ENCODE data around the gene COG3. TPM values are rescaled to one million over a fixed set of nuclear protein-coding genes. Genes with fewer than 3 reads are reported as not detected.

The COG3 gene
- total RNA-seq, 1 experiment from 2014 or later = 23.3 TPM

DNA sequence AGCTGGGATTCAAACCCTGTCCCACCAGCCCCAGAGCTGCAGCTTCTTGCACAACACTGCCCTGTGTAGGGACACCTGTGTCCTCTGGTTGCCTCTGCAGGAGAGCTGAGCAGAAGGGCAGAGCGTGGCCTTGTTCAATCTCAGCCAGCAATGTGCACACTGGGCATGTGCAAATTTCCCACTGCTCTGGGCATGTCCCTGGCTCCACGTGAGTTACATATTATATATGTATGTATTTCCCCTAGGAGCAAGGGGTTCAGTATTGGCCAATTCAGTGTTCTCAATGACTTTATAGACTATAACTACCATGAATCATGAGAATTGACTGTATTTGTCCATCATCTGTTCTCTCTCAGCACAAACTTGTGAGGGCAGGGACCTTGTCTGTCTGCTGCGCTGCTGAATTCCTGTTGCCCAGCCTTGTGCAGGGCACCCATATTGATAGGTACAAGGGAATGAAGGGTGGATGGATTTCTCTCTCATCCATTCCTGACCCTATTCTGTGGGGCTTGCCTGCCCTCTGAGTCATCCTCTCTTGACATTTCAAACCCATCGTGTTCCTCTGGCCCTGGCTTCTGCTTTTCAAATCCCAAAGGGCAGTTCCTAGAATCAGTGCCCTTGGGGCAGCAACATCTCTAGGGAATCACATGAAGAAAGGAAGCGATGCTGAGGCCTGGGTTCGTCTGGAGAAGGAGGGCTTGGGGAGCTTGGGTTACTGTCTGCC lies 81.1 kb downstream of the COG3 start:
- Histone ChIP-seq H3K27ac (ENCODE audit: low read length) (no peak overlapping the region), H3K9me3 (ENCODE audit: low read length) (no peaks in the 10 kb centered on the region), H3K4me1 (ENCODE audit: low read length) (peaks cover 10% of the 10 kb centered on the region), H4K20me1 (ENCODE audit: insufficient read depth, low read depth, low read length) (0 out of 2 replicates have a peak, but pooled peaks cover 6% of the 10 kb centered on the region), H3K9me2 (replicated peaks; ENCODE audit: insufficient read depth, low read length) (no peaks in the 10 kb centered on the region), H2AFZ (ENCODE audit: low read length) (no peak overlapping the region), H3K4me3 (ENCODE audit: low read length) (no peak overlapping the region), H3K36me3 (ENCODE audit: insufficient read depth, low read length) (no peaks in the 10 kb centered on the region), H3K79me2 (ENCODE audit: low read length) (no peaks in the 10 kb centered on the region), H3K4me2 (ENCODE audit: low read depth, low read length, poor library complexity, severe bottlenecking) (no peak overlapping the region), H3K27me3 (ENCODE audit: low read length) (no peaks in the 10 kb centered on the region), H3K9ac (ENCODE audit: low read length) (no peak overlapping the region)
- peak; percentile 89 for DNase-seq

DNA sequence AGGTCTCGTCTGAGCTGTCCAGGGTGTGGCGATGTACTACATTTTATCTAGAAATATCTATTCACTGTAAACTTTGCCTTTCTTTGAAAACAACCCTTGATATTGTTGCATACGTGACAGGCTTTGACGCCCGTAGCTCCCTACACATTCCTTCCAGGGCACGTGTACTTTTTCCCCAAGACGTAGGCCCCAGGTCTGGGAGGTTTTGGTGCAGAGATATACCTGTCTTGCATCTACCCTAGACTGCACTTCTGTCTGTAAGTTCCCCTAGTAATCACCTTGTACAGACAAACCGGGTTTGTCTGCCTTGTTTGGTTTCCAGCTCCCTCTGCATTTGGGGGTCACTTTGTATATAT lies 81.6 kb downstream of the COG3 start:
- Histone ChIP-seq H2AFZ (ENCODE audit: low read length) (no peak overlapping the region), H3K9me3 (ENCODE audit: low read length) (no peaks in the 10 kb centered on the region), H3K27ac (ENCODE audit: low read length) (no peak overlapping the region), H3K36me3 (ENCODE audit: insufficient read depth, low read length) (no peaks in the 10 kb centered on the region), H4K20me1 (ENCODE audit: insufficient read depth, low read depth, low read length) (0 out of 2 replicates have a peak, but pooled peaks cover 6% of the 10 kb centered on the region), H3K9ac (ENCODE audit: low read length) (no peak overlapping the region), H3K4me2 (ENCODE audit: low read depth, low read length, poor library complexity, severe bottlenecking) (no peak overlapping the region), H3K9me2 (replicated peaks; ENCODE audit: insufficient read depth, low read length) (no peaks in the 10 kb centered on the region), H3K79me2 (ENCODE audit: low read length) (no peaks in the 10 kb centered on the region), H3K27me3 (ENCODE audit: low read length) (no peaks in the 10 kb centered on the region), H3K4me1 (ENCODE audit: low read length) (peaks cover 10% of the 10 kb centered on the region), H3K4me3 (ENCODE audit: low read length) (no peak overlapping the region)
- DNase-seq = no peak

- no peak overlapping the region for H3K9ac ChIP-seq (ENCODE audit: low read length)
- H3K79me2 ChIP-seq (ENCODE audit: low read length) = no peaks in the 10 kb centered on the region
Observed at GRCh38 chr13:45548281-45548680, 83.5 kb downstream of the COG3 start.

GRCh38 chr13:45554604-45555109 lies 89.9 kb downstream of the COG3 start:
- peak; percentile 26 for DNase-seq
- Histone ChIP-seq H3K27ac (ENCODE audit: low read length) (no peak overlapping the region), H3K79me2 (ENCODE audit: low read length) (no peaks in the 10 kb centered on the region), H2AFZ (ENCODE audit: low read length) (no peak overlapping the region), H3K9ac (ENCODE audit: low read length) (no peak overlapping the region), H3K4me3 (ENCODE audit: low read length) (no peak overlapping the region), H3K4me2 (ENCODE audit: low read depth, low read length, poor library complexity, severe bottlenecking) (no peak overlapping the region), H3K9me2 (replicated peaks; ENCODE audit: insufficient read depth, low read length) (no peaks in the 10 kb centered on the region), H3K36me3 (ENCODE audit: insufficient read depth, low read length) (no peaks in the 10 kb centered on the region), H4K20me1 (ENCODE audit: insufficient read depth, low read depth, low read length) (no peaks in the 10 kb centered on the region), H3K27me3 (ENCODE audit: low read length) (no peaks in the 10 kb centered on the region), H3K9me3 (ENCODE audit: low read length) (no peaks in the 10 kb centered on the region), H3K4me1 (ENCODE audit: low read length) (no peaks in the 10 kb centered on the region)

More at GRCh38 chr13:45548281-45548680, 83.5 kb downstream of the COG3 start:
- Histone ChIP-seq H3K9me2 (replicated peaks; ENCODE audit: insufficient read depth, low read length) (no peaks in the 10 kb centered on the region), H3K36me3 (ENCODE audit: insufficient read depth, low read length) (no peaks in the 10 kb centered on the region), H3K27me3 (ENCODE audit: low read length) (no peaks in the 10 kb centered on the region), H2AFZ (ENCODE audit: low read length) (no peak overlapping the region), H3K27ac (ENCODE audit: low read length) (no peak overlapping the region), H4K20me1 (ENCODE audit: insufficient read depth, low read depth, low read length) (0 out of 2 replicates have a peak, but pooled peaks cover 6% of the 10 kb centered on the region), H3K4me1 (ENCODE audit: low read length) (peaks cover 10% of the 10 kb centered on the region), H3K9me3 (ENCODE audit: low read length) (no peaks in the 10 kb centered on the region), H3K4me3 (ENCODE audit: low read length) (no peak overlapping the region), H3K4me2 (ENCODE audit: low read depth, low read length, poor library complexity, severe bottlenecking) (no peak overlapping the region)
- DNase-seq = peak; percentile 36

- Histone ChIP-seq H3K4me1 (ENCODE audit: low read length) (no peaks in the 10 kb centered on the region), H3K9me2 (replicated peaks; ENCODE audit: insufficient read depth, low read length) (no peaks in the 10 kb centered on the region), H3K9ac (ENCODE audit: low read length) (no peak overlapping the region), H3K27ac (ENCODE audit: low read length) (no peak overlapping the region), H3K27me3 (ENCODE audit: low read length) (no peaks in the 10 kb centered on the region), H3K9me3 (ENCODE audit: low read length) (no peaks in the 10 kb centered on the region), H3K4me2 (ENCODE audit: low read depth, low read length, poor library complexity, severe bottlenecking) (no peak overlapping the region), H3K4me3 (ENCODE audit: low read length) (no peak overlapping the region), H4K20me1 (ENCODE audit: insufficient read depth, low read depth, low read length) (no peaks in the 10 kb centered on the region), H2AFZ (ENCODE audit: low read length) (no peak overlapping the region), H3K79me2 (ENCODE audit: low read length) (no peaks in the 10 kb centered on the region), H3K36me3 (ENCODE audit: insufficient read depth, low read length) (no peaks in the 10 kb centered on the region; the same call in 1 of the 2 replicates)
- peak; percentile 27 for DNase-seq
Observed at GRCh38 chr13:45564133-45564776, 99.5 kb downstream of the COG3 start.

- Histone ChIP-seq H3K4me2 (ENCODE audit: low read depth, low read length, poor library complexity, severe bottlenecking) (no peak overlapping the region), H3K27me3 (ENCODE audit: low read length) (no peaks in the 10 kb centered on the region), H3K36me3 (ENCODE audit: insufficient read depth, low read length) (no peaks in the 10 kb centered on the region; the same call in 1 of the 2 replicates), H3K4me3 (ENCODE audit: low read length) (no peak overlapping the region), H3K9ac (ENCODE audit: low read length) (no peak overlapping the region), H3K79me2 (ENCODE audit: low read length) (no peaks in the 10 kb centered on the region), H3K9me3 (ENCODE audit: low read length) (no peaks in the 10 kb centered on the region), H3K9me2 (replicated peaks; ENCODE audit: insufficient read depth, low read length) (no peaks in the 10 kb centered on the region), H3K27ac (ENCODE audit: low read length) (no peak overlapping the region), H2AFZ (ENCODE audit: low read length) (no peak overlapping the region), H4K20me1 (ENCODE audit: insufficient read depth, low read depth, low read length) (no peaks in the 10 kb centered on the region), H3K4me1 (ENCODE audit: low read length) (no peaks in the 10 kb centered on the region)
- DNase-seq = peak; percentile 11
Observed at GRCh38 chr13:45565331-45565730, 100.6 kb downstream of the COG3 start.

GRCh38 chr13:45575146-45575829 lies 110.5 kb downstream of the COG3 start:
- Histone ChIP-seq H3K4me2 (ENCODE audit: low read depth, low read length, poor library complexity, severe bottlenecking) (no peak overlapping the region), H3K4me3 (ENCODE audit: low read length) (no peak overlapping the region), H4K20me1 (ENCODE audit: insufficient read depth, low read depth, low read length) (no peaks in the 10 kb centered on the region), H3K27ac (ENCODE audit: low read length) (no peak overlapping the region), H3K27me3 (ENCODE audit: low read length) (no peaks in the 10 kb centered on the region), H3K36me3 (ENCODE audit: insufficient read depth, low read length) (no peaks in the 10 kb centered on the region), H3K9me2 (replicated peaks; ENCODE audit: insufficient read depth, low read length) (no peaks in the 10 kb centered on the region), H3K79me2 (ENCODE audit: low read length) (no peaks in the 10 kb centered on the region), H2AFZ (ENCODE audit: low read length) (no peak overlapping the region), H3K9ac (ENCODE audit: low read length) (no peak overlapping the region), H3K9me3 (ENCODE audit: low read length) (no peaks in the 10 kb centered on the region), H3K4me1 (ENCODE audit: low read length) (no peaks in the 10 kb centered on the region)
- DNase-seq = no peak

- H4K20me1 ChIP-seq (ENCODE audit: insufficient read depth, low read depth, low read length) = no peaks in the 10 kb centered on the region
- no peak overlapping the region for H3K4me3 ChIP-seq (ENCODE audit: low read length)
- no peak overlapping the region for H2AFZ ChIP-seq (ENCODE audit: low read length)
- no peak for DNase-seq
- no peaks in the 10 kb centered on the region for H3K27me3 ChIP-seq (ENCODE audit: low read length)
- H3K9ac ChIP-seq (ENCODE audit: low read length) = no peak overlapping the region
- H3K79me2 ChIP-seq (ENCODE audit: low read length) = no peaks in the 10 kb centered on the region
- H3K9me3 ChIP-seq (ENCODE audit: low read length) = no peaks in the 10 kb centered on the region
- H3K4me2 ChIP-seq (ENCODE audit: low read depth, low read length, poor library complexity, severe bottlenecking) = no peak overlapping the region
- no peaks in the 10 kb centered on the region for H3K4me1 ChIP-seq (ENCODE audit: low read length)
- H3K36me3 ChIP-seq (ENCODE audit: insufficient read depth, low read length) = no peaks in the 10 kb centered on the region
- H3K27ac ChIP-seq (ENCODE audit: low read length) = no peak overlapping the region
- H3K9me2 ChIP-seq (replicated peaks; ENCODE audit: insufficient read depth, low read length) = no peaks in the 10 kb centered on the region
Observed at GRCh38 chr13:45575830-45576180, 111.1 kb downstream of the COG3 start.
